ENCODE data around the gene SCARF2. TPM values are rescaled to one million over a fixed set of nuclear protein-coding genes. Genes with fewer than 3 reads are reported as not detected.

SCARF2 gene
- total and polyA plus RNA-seq, 2 of the 8 experiments (the other 6 are each of a cell fraction or from before 2014, with no cell fraction given), result 4.2 to 9.8 TPM

GRCh38 chr22:20405931-20406685 lies 31.5 kb downstream of the SCARF2 start:
- POLR2A ChIA-PET (ENCODE audit: partially characterized antibody), result interaction anchor here (1.4 kb wide), 1 partner anchor 11 kb away, joined by 4 read pairs; no protein-coding TSS in a partner anchor
- H2AFZ ChIP-seq (ENCODE audit: low read length), result no peak overlapping the region
- no peak overlapping the region for H3K56ac ChIP-seq (replicated peaks; ENCODE audit: insufficient read length, low read depth, low read length)

More at GRCh38 chr22:20405931-20406685, 31.5 kb downstream of the SCARF2 start:
- H2BK20ac ChIP-seq (ENCODE audit: low read length), result no peak overlapping the region
- no peak overlapping the region for H2AK5ac ChIP-seq (ENCODE audit: low read depth, low read length)
- H2BK120ac ChIP-seq (replicated peaks; ENCODE audit: low read depth, low read length), result no peak overlapping the region
- no peak overlapping the region for H3K4ac ChIP-seq (replicated peaks; ENCODE audit: insufficient read length, low read depth, low read length)
- H2BK15ac ChIP-seq (ENCODE audit: low read length), result no peak overlapping the region
- no peak overlapping the region; the same call in 1 of the 2 replicates for H2BK5ac ChIP-seq (ENCODE audit: low read depth, low read length)
- no peak overlapping the region for H3K4me3 ChIP-seq (ENCODE audit: extremely low read depth in 1 of 4, insufficient read depth in 2 of 4, low read depth in 3 of 4, low read length in 4 of 4)
- no peaks in the 10 kb centered on the region for H3K27me3 ChIP-seq (replicated peaks in 1 of 4; ENCODE audit: control insufficient read depth in 3 of 4, extremely low read depth in 1 of 4, insufficient read depth in 3 of 4, low read length in 3 of 4)
- no peak overlapping the region for H3K23ac ChIP-seq (ENCODE audit: insufficient read length)
- H4K20me1 ChIP-seq (replicated peaks in 1 of 2; ENCODE audit: control insufficient read depth in 1 of 2, insufficient read depth in 2 of 2, low read length in 2 of 2), result peaks cover 0 to 20% of the 10 kb centered on the region in 2 experiments
- H3K79me1 ChIP-seq (ENCODE audit: low read depth, low read length), result peaks cover 3% of the 10 kb centered on the region; the same call in 1 of the 2 replicates
- H4K5ac ChIP-seq (ENCODE audit: insufficient read length, low read depth, low read length), result no peak overlapping the region
- H4K8ac ChIP-seq (ENCODE audit: extremely low read depth, insufficient read depth, low read length), result no peak overlapping the region
- DNase-seq (ENCODE audit: low read depth in 1 of 2, low spot score in 2 of 2) (no peak), FAIRE-seq (no peak)
- H3K14ac ChIP-seq (ENCODE audit: insufficient read length), result no peak overlapping the region
- H3K36me3 ChIP-seq (ENCODE audit: control insufficient read depth in 2 of 4, insufficient read depth in 4 of 4, low read length in 3 of 4), result peaks cover 0 to 20% (median 10%) of the 10 kb centered on the region in 4 experiments; a peak in 5 of 8 replicates
- H3K9me3 ChIP-seq (ENCODE audit: insufficient read depth in 2 of 2, low read depth in 1 of 2, low read length in 1 of 2), result no peaks in the 10 kb centered on the region
- H3K27ac ChIP-seq (ENCODE audit: low read depth, low read length), result no peak overlapping the region
- no peak overlapping the region for H3K4me2 ChIP-seq (ENCODE audit: insufficient read depth in 1 of 2, low read depth in 2 of 2, low read length in 2 of 2)
- 95% methylated on average over 61 of the region's 62 CpGs; no CpG with 5 or more reads in 1 of the 2 experiments for WGBS, 2 experiments (ENCODE audit: extremely low coverage in 1 of 2, insufficient coverage in 1 of 2, insufficient read length in 1 of 2, insufficient replicate concordance in 2 of 2, low coverage in 1 of 2, low lambda C conversion rate in 2 of 2, missing lambda C conversion rate in 1 of 2)
- no peak overlapping the region for H4K91ac ChIP-seq (replicated peaks; ENCODE audit: insufficient read length, low read length)
- no peaks in the 10 kb centered on the region for H3K79me2 ChIP-seq (ENCODE audit: control insufficient read depth in 1 of 2, insufficient read depth in 2 of 2, low read length in 2 of 2)
- no peak overlapping the region for H3K18ac ChIP-seq (ENCODE audit: extremely low read depth, low read length)
- CTCF ChIA-PET (ENCODE audit: partially characterized antibody), result interaction anchor here (0.8 to 4.8 kb wide), 8 partner anchors 10 to 158 kb away, joined by 3 to 27 read pairs (median 4); no protein-coding TSS in a partner anchor
- no peak overlapping the region for H3K9ac ChIP-seq (replicated peaks in 1 of 4; ENCODE audit: extremely low read depth in 1 of 4, low read depth in 3 of 4, low read length in 3 of 4)
- no peaks in the 10 kb centered on the region for H3K23me2 ChIP-seq (ENCODE audit: low read depth, low read length)
- no peak overlapping the region for H2BK12ac ChIP-seq (ENCODE audit: low read depth, low read length)
- TF ChIP-seq CTBP2 (IDR thresholded peaks at IDR 0.05; ENCODE audit: borderline replicate concordance, insufficient read depth, insufficient read length, low read length), result no peak
- no peak for TF ChIP-seq EP300 (IDR thresholded peaks at IDR 0.05; ENCODE audit: borderline replicate concordance in 1 of 2, low read depth in 2 of 2, low read length in 2 of 2)
- no peak for TF ChIP-seq YY1 (IDR thresholded peaks at IDR 0.05; ENCODE audit: low read depth, low read length)
- H3K4me1 ChIP-seq (replicated peaks in 1 of 4; ENCODE audit: control insufficient read depth in 3 of 4, insufficient read depth in 4 of 4, low read length in 3 of 4), result no peaks in the 10 kb centered on the region
